K562 (cell line): Measurements from ENCODE around the gene ATXN7L1. TPM values are rescaled to one million over a fixed set of nuclear protein-coding genes. Genes with fewer than 3 reads are reported as not detected.

ENCODE experiments used
- ATAC-seq: fragments of 200-7000 bp; cut with Tn5 transposase; 3 replicates; pipeline ENCODE4 v1.9.1; 2020; ENCODE audit warnings: moderate library complexity
- BruUV-seq: library from RNA; stranded (reverse); fragments of 400-500 nt; replicated peaks from 2 replicates; lab custom pipeline; 2021; lab: Mats Ljungman, UMichigan
- CTCF ChIA-PET: fragments of 300-600 bp; formaldehyde crosslinking; extraction: SDS; loops from one replicate; lab custom pipeline; 2021; ENCODE audit warnings: low intra/inter-chr PET ratio; lab: Yijun Ruan, JAX
- POLR2A ChIA-PET: fragments of 300-600, 350-650 bp; sonication (Branson Sonifier 250); formaldehyde crosslinking; extraction: SDS; loops from one replicate; lab custom pipeline; 2021; ENCODE audit warnings: antibody characterized with exemption, inconsistent platforms; lab: Yijun Ruan, JAX
- DNase-seq, 4 experiments: peaks; one replicate each; pipeline versions ENCODE4 v3.0.0 to v3.0.0-alpha.2; 2011 to 2018; ENCODE audit warnings: low spot score in 3 of 4, mixed read lengths in 3 of 4; ENCODE audit errors: extremely low read depth in 1 of 4
- FAIRE-seq: peaks from 2 replicates; lab custom pipeline; 2011; peaks lifted over from hg19 to GRCh38; lab: Jason Lieb, UNC
- H2AFZ ChIP-seq: 2 replicates; pipeline ENCODE4 v1.6.0; 2011; ENCODE audit warnings: low read depth, low read length, control low read depth, inconsistent platforms
- H3K27ac ChIP-seq: fragments of 200-600 bp; 3 replicates; pipeline ENCODE4 v1.8.0; 2011; ENCODE audit warnings: low read depth, mild to moderate bottlenecking, control low read depth, inconsistent platforms, low read length, moderate library complexity, mixed read lengths; ENCODE audit errors: extremely low read depth
- H3K27me3 ChIP-seq, 2 experiments: fragments of 300-600 bp in 1 of 2; 2 replicates in 1 of 2; 3 replicates in 1 of 2; pipeline versions ENCODE4 v1.6.0 to v1.8.0; 2011; ENCODE audit warnings: inconsistent platforms in 2 of 2, low read length in 2 of 2, mild to moderate bottlenecking in 1 of 2, mixed read lengths in 1 of 2, moderate library complexity in 1 of 2; ENCODE audit not compliant: control insufficient read depth in 2 of 2, insufficient read depth in 2 of 2
- H3K36me3 ChIP-seq: fragments of 300-600 bp; 3 replicates; pipeline ENCODE4 v1.8.0; 2011; ENCODE audit warnings: mild to moderate bottlenecking, low read length, inconsistent platforms; ENCODE audit not compliant: control insufficient read depth, insufficient read depth
- H3K4me1 ChIP-seq, 2 experiments: fragments of 200-600 bp in 1 of 2; replicated peaks in 1 of 2; 2 replicates in 1 of 2; 3 replicates in 1 of 2; pipeline versions ENCODE4 v1.5.1 to v1.8.0; 2011; ENCODE audit warnings: inconsistent platforms in 2 of 2, low read length in 2 of 2, mild to moderate bottlenecking in 1 of 2, mixed read lengths in 1 of 2, moderate library complexity in 1 of 2; ENCODE audit not compliant: control insufficient read depth in 2 of 2, insufficient read depth in 2 of 2
- H3K4me2 ChIP-seq: 2 replicates; pipeline ENCODE4 v1.6.1; 2011; ENCODE audit warnings: low read length, control low read depth, inconsistent platforms, mixed read lengths; ENCODE audit not compliant: insufficient read depth
- H3K4me3 ChIP-seq: fragments of 200-600 bp; sonication (generic), shearing (Covaris generic); 2 replicates; pipeline ENCODE4 v1.5.1; 2016; ENCODE audit warnings: control low read depth, inconsistent platforms
- H3K79me2 ChIP-seq: fragments of 200-600 bp; 3 replicates; pipeline ENCODE4 v1.8.0; 2011; ENCODE audit warnings: low read length, inconsistent platforms; ENCODE audit not compliant: control insufficient read depth, insufficient read depth
- H3K9ac ChIP-seq, 2 experiments: 2 replicates each; pipeline versions ENCODE4 v1.6.0 to v1.6.1; 2011; ENCODE audit warnings: low read depth in 2 of 2, low read length in 2 of 2, control low read depth in 1 of 2, inconsistent platforms in 1 of 2, mild to moderate bottlenecking in 1 of 2, mixed read lengths in 1 of 2; ENCODE audit not compliant: insufficient read depth in 1 of 2
- H3K9me1 ChIP-seq: one replicate; pipeline ENCODE4 v1.6.0; 2011; ENCODE audit warnings: inconsistent platforms, mild to moderate bottlenecking, low read length, moderate library complexity; ENCODE audit not compliant: control insufficient read depth, insufficient read depth
- H3K9me3 ChIP-seq: replicated peaks from 2 replicates; pipeline ENCODE4 v1.5.1; 2011; ENCODE audit warnings: low read depth, low read length, inconsistent platforms; ENCODE audit not compliant: control insufficient read depth, insufficient read depth
- H4K20me1 ChIP-seq: replicated peaks from 2 replicates; pipeline ENCODE4 v1.6.1; 2011; ENCODE audit warnings: low read length, inconsistent platforms, mixed read lengths; ENCODE audit not compliant: control insufficient read depth, insufficient read depth
- CBFA2T3 ChIP-seq: fragments of 450-650 bp; IDR thresholded peaks from 2 replicates; pipeline ENCODE4 v1.6.1; 2017
- CXXC5 ChIP-seq: fragments of 250-450 bp; sonication (Bioruptor Pico); IDR thresholded peaks from 2 replicates; pipeline ENCODE4 v1.8.0; 2022; ENCODE audit warnings: inconsistent platforms, mild to moderate bottlenecking, moderate library complexity
- ELK3 ChIP-seq: fragments of 450-650 bp; formaldehyde crosslinking; IDR thresholded peaks from 2 replicates; pipeline ENCODE4 v1.4.0; 2020; ENCODE audit warnings: mild to moderate bottlenecking
- NFXL1 ChIP-seq: fragments of 450-650 bp; formaldehyde crosslinking; IDR thresholded peaks from 2 replicates; pipeline ENCODE4 v1.4.0; 2021; ENCODE audit warnings: mild to moderate bottlenecking
- TCF3 ChIP-seq: sonication (generic); formaldehyde crosslinking; IDR thresholded peaks from 2 replicates; pipeline ENCODE4 v1.4.0; 2020; ENCODE audit warnings: mild to moderate bottlenecking, missing genetic modification reagents
- WGBS: fragments of 100-300 bp; shearing (Covaris generic); methylation state at CpG from one replicate; pipeline ENCODE4 v1.1.6; 2016; ENCODE audit warnings: low coverage, mixed read lengths; ENCODE audit not compliant: insufficient coverage; ENCODE audit errors: missing lambda C conversion rate; 5-methylcytosine and 5-hydroxymethylcytosine counted together
- in situ Hi-C: fragments of 300-500 bp; cut with MboI; formaldehyde crosslinking; loops from 4 replicates; pipeline ENCODE4 v1.15.0; 2018; ENCODE audit warnings: inconsistent platforms, mixed read lengths
- intact Hi-C: fragments of 100-400 bp; cut with micrococcal nuclease; formaldehyde crosslinking; loops from 2 replicates; pipeline ENCODE4 v1.14.2; 2022
- polyA plus RNA-seq, 8 experiments: library from polyadenylated mRNA; depleted of rRNA in 4 of 8; stranded (reverse) in 5 of 8; unstranded in 3 of 8; fragments of >200 nt; fragmentation: Nextera tagmentation in 2 of 8; fragmentation: Illumina TruSeq in 1 of 8; extraction: Ambion mirVana in 2 of 8; extraction: Trizol in 1 of 8; gene quantifications; 2 replicates each; pipeline versions ENCODE4 v1.2.1 to v1.2.3, GENCODE V29; 2011 to 2014; ENCODE audit warnings: inconsistent platforms in 1 of 8, missing spikeins in 1 of 8
- total RNA-seq, 7 experiments: library from RNA; depleted of rRNA in 6 of 7; stranded (reverse); fragments of >200 nt in 6 of 7; fragmentation: Illumina TruSeq in 2 of 7; extraction: Trizol in 2 of 7; gene quantifications; 2 replicates each; pipeline versions ENCODE4 v1.2.1 to v1.2.3, GENCODE V29; 2011 to 2021; ENCODE audit warnings: low replicate concordance in 1 of 7
- TF ChIP-seq, protein P1 (sequence below), 3 experiments: IDR thresholded peaks in 2 of 3; conservative IDR thresholded peaks in 1 of 3; 2 replicates each; pipeline ENCODE4 v1.5.1; 2011 to 2012; ENCODE audit warnings: low read length in 3 of 3, mild to moderate bottlenecking in 3 of 3, control low read depth in 2 of 3, improper control_type of control experiment in 1 of 3, inconsistent platforms in 1 of 3, low read depth in 1 of 3, mixed read lengths in 1 of 3, moderate library complexity in 1 of 3; ENCODE audit not compliant: insufficient read depth in 2 of 3
- TF ChIP-seq, protein P2 (sequence below): sonication (generic); formaldehyde crosslinking; IDR thresholded peaks from 2 replicates; pipeline ENCODE4 v1.8.1; 2023; ENCODE audit warnings: mild to moderate bottlenecking, missing genetic modification reagents, moderate library complexity
- TF ChIP-seq, protein P3 (sequence below), 2 experiments: IDR thresholded peaks; 2 replicates each; pipeline ENCODE4 v1.6.1; 2011; ENCODE audit warnings: borderline replicate concordance in 1 of 2, control low read depth in 1 of 2, low read depth in 1 of 2, low read length in 1 of 2, mild to moderate bottlenecking in 1 of 2, mixed read lengths in 1 of 2, moderate library complexity in 1 of 2; ENCODE audit not compliant: insufficient read depth in 1 of 2, insufficient read length in 1 of 2, poor library complexity in 1 of 2, severe bottlenecking in 1 of 2; ENCODE audit errors: extremely low read depth in 1 of 2

Gene ATXN7L1
- total and polyA plus RNA-seq, 9 of the 15 experiments (the other 6 are each of a cell fraction or from before 2014, with no cell fraction given), result 6.6 to 13.7 (median 10.7) TPM

GRCh38 chr7:105738133-105738532 is 138.3 kb downstream of the ATXN7L1 start:
- ChIA-PET POLR2A (interaction anchor here (1.1 to 1.9 kb wide), 3 partner anchors 10 to 13 kb away, joined by 3 to 5 read pairs (median 4); no protein-coding TSS in a partner anchor), CTCF (no interaction called here)
- TF ChIP-seq, protein P1, sequence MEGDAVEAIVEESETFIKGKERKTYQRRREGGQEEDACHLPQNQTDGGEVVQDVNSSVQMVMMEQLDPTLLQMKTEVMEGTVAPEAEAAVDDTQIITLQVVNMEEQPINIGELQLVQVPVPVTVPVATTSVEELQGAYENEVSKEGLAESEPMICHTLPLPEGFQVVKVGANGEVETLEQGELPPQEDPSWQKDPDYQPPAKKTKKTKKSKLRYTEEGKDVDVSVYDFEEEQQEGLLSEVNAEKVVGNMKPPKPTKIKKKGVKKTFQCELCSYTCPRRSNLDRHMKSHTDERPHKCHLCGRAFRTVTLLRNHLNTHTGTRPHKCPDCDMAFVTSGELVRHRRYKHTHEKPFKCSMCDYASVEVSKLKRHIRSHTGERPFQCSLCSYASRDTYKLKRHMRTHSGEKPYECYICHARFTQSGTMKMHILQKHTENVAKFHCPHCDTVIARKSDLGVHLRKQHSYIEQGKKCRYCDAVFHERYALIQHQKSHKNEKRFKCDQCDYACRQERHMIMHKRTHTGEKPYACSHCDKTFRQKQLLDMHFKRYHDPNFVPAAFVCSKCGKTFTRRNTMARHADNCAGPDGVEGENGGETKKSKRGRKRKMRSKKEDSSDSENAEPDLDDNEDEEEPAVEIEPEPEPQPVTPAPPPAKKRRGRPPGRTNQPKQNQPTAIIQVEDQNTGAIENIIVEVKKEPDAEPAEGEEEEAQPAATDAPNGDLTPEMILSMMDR (IDR thresholded peaks at IDR 0.05 in 2 of 3, conservative IDR thresholded peaks at IDR 0.05 in 1 of 3; ENCODE audit: insufficient read depth in 2 of 3, low read depth in 1 of 3, low read length in 3 of 3), result peak in 2 of 3 experiments; percentile 12; a peak in 1 of 6 replicates
- no peak for TF ChIP-seq NFXL1 (CRISPR knock-in tag)
- ATAC-seq (no peak), FAIRE-seq (no peak), DNase-seq (no peak)
- H3K4me2 ChIP-seq, result no peak overlapping the region
- H3K9me3 ChIP-seq, result no peaks in the 10 kb centered on the region
- 3% methylated on average over 2 of the region's 2 CpGs for WGBS
- in situ Hi-C loops, result no loop called here
- no peaks in the 10 kb centered on the region; a peak in 1 of 5 replicates for H3K4me1 ChIP-seq
- no peaks in the 10 kb centered on the region for H3K79me2 ChIP-seq
- no peak overlapping the region for H3K27ac ChIP-seq
- H2AFZ ChIP-seq, result no peak overlapping the region
- peaks cover 10 to 11% of the 10 kb centered on the region in 2 experiments; a peak in 4 of 5 replicates for H3K27me3 ChIP-seq
- H3K9ac ChIP-seq, result no peak overlapping the region
- no peak overlapping the region for H3K4me3 ChIP-seq
- no peaks in the 10 kb centered on the region for H3K36me3 ChIP-seq
- no TSS peak for BruUV-seq
- intact Hi-C loops, result loop anchor here (5.0 kb wide), 1 partner anchor 86 kb away; no protein-coding TSS in a partner anchor
- H4K20me1 ChIP-seq, result peaks cover 9% of the 10 kb centered on the region
- H3K9me1 ChIP-seq, result no peaks in the 10 kb centered on the region

- no TSS peak for BruUV-seq
- H3K9me1 ChIP-seq, result no peaks in the 10 kb centered on the region
- no peaks in the 10 kb centered on the region for H3K4me1 ChIP-seq
- ATAC-seq (no peak), DNase-seq (peak in 1 of 4 experiments; percentile 18), FAIRE-seq (no peak)
- no peak overlapping the region for H3K27ac ChIP-seq
- WGBS, result 1% methylated on average over 6 of the region's 6 CpGs
- POLR2A ChIA-PET, result interaction anchor here (0.7 to 0.8 kb wide), 2 partner anchors 17 to 56 kb away, joined by 3 to 5 read pairs; no protein-coding TSS in a partner anchor
- CTCF ChIA-PET, result no interaction called here
- no peaks in the 10 kb centered on the region for H3K79me2 ChIP-seq
- peaks cover 0 to 8% of the 10 kb centered on the region in 2 experiments; a peak in 3 of 5 replicates for H3K27me3 ChIP-seq
- H3K36me3 ChIP-seq, result no peaks in the 10 kb centered on the region
- no peak overlapping the region for H3K4me2 ChIP-seq
- no peak overlapping the region for H3K4me3 ChIP-seq
- H3K9me3 ChIP-seq, result no peaks in the 10 kb centered on the region
- H3K9ac ChIP-seq, result no peak overlapping the region
- H4K20me1 ChIP-seq, result no peaks in the 10 kb centered on the region
- in situ Hi-C loops (no loop called here), intact Hi-C loops (no loop called here)
- no peak overlapping the region for H2AFZ ChIP-seq
- TF ChIP-seq, protein P2, sequence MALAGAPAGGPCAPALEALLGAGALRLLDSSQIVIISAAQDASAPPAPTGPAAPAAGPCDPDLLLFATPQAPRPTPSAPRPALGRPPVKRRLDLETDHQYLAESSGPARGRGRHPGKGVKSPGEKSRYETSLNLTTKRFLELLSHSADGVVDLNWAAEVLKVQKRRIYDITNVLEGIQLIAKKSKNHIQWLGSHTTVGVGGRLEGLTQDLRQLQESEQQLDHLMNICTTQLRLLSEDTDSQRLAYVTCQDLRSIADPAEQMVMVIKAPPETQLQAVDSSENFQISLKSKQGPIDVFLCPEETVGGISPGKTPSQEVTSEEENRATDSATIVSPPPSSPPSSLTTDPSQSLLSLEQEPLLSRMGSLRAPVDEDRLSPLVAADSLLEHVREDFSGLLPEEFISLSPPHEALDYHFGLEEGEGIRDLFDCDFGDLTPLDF (CRISPR knock-in tag), result no peak
- TF ChIP-seq CXXC5 (CRISPR knock-in tag), result peak; percentile 31; the same call in 1 of the 2 replicates
- TF ChIP-seq TCF3 (CRISPR knock-in tag), result peak; percentile 80
- TF ChIP-seq ELK3, result no peak
- TF ChIP-seq, protein P3, sequence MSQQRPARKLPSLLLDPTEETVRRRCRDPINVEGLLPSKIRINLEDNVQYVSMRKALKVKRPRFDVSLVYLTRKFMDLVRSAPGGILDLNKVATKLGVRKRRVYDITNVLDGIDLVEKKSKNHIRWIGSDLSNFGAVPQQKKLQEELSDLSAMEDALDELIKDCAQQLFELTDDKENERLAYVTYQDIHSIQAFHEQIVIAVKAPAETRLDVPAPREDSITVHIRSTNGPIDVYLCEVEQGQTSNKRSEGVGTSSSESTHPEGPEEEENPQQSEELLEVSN (IDR thresholded peaks at IDR 0.05; ENCODE audit: borderline replicate concordance in 1 of 2, extremely low read depth in 1 of 2, insufficient read depth in 1 of 2, insufficient read length in 1 of 2, low read depth in 1 of 2, low read length in 1 of 2, poor library complexity in 1 of 2, severe bottlenecking in 1 of 2), result peak in 1 of 2 experiments; percentile 28
- TF ChIP-seq CBFA2T3, result peak; percentile 79
Measured at GRCh38 chr7:105734233-105734632, 142.2 kb downstream of the ATXN7L1 start.
